ENCODE measurements around the gene SUCLG1.

DNA sequence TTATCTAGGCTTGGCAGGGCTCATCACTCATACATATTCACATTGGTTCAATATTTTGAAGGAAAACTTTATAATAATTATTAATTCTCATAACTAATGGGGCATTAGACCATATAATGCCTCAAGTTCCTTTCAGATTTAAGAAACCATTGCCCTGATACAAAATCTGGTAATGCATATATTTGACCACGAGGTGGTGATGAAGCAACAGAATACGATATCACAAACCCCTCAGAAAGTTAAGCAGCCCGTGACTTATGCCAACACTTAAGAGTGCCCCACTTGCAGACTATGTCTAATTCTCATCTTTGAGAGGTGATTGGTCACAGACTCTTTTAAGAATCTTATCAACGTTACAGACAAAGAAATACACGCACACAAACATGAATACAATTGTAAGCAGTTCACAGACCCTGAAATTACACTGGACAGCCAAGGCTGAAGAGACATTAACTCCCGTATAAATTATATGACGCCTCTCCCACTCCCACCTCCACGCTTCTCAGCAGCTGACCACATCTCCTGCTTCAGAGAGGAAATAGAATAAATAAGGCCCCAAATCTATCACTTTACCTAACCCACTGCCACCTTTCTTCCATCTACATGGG is 36.6 kb upstream of the SUCLG1 start:
- TF ChIP-seq GATA2 (IDR thresholded peaks at IDR 0.05; ENCODE audit: low read depth, low read length) (no peak), GATA3 (IDR thresholded peaks at IDR 0.05; ENCODE audit: low read depth, low read length) (no peak)

All from SH-SY5Y (cell line).